ENCODE data around the gene YIF1B.
A peak's percentile ranks its signal among the peaks of the same experiment; 100 is the strongest.
"Not testable (repeated sequence)": the region's sequence is repeated elsewhere in the genome, so short reads cannot be mapped to it uniquely, and the experiment has no call there.

The YIF1B gene, protein sequence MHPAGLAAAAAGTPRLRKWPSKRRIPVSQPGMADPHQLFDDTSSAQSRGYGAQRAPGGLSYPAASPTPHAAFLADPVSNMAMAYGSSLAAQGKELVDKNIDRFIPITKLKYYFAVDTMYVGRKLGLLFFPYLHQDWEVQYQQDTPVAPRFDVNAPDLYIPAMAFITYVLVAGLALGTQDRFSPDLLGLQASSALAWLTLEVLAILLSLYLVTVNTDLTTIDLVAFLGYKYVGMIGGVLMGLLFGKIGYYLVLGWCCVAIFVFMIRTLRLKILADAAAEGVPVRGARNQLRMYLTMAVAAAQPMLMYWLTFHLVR
- 13.8 to 15.9 (median 14.7) reads per million in 3 donors for total RNA-seq

DNA sequence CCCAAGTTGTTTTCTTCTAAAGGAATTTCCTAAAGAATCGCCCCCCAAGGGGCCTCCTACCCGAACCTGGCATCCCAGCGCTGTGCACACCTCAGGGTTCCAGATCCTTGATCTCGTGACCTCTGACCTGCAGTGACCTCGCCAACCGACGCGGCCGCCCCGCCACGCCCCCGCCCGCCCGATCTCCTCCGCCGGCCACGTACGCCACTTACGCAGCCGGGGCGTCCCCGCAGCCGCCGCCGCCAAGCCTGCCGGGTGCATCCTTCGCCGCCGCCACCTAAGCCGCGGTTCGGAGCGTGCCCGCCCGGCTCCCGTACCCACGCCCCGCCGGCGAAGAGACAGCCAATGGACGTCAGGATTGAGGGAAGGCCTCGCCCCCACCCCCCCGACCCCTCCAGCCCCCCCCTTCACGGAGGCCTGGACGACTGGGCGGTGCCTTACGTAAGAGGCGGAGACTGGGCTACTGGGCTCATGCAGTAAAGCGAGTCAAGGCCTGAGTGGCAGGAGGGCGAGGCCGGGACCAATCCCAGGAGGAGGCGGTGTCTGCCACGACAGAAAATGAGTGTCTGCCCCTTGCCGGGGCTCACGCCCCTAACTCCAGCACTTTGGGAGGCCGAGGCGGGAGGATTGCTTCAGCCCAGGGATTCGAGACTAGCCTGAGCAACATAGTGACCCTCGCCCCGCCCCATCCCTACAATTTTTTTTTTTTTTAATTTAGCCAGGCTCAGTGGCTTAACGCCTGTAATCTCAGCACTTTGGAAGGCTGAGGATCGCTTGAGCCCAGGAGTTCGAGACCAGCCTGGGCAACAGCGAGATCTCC, at the start of gene YIF1B:
Gene YIF1B (minus strand): TSS at position 291 of the 820 bp plus-strand sequence. CDS start 30 bp downstream, at position 261.
- peak within 1 kb of the TSS; percentile 76 for H3K27ac ChIP-seq (ENCODE audit: insufficient read depth, low read length, poor library complexity, severe bottlenecking)
- peak within 1 kb of the TSS; percentile 52 for H3K4me3 ChIP-seq (ENCODE audit: insufficient read depth, low read depth, low read length, poor library complexity, severe bottlenecking)
- H3K4me1 ChIP-seq (ENCODE audit: control insufficient read depth, insufficient read depth, low read length, poor library complexity, severe bottlenecking) = peaks cover 36% of the 10 kb centered on the region
- no peaks in the 10 kb centered on the region for H3K36me3 ChIP-seq (ENCODE audit: control insufficient read depth, insufficient read depth, low read length)
- no peaks in the 10 kb centered on the region for H3K27me3 ChIP-seq (replicated peaks; ENCODE audit: control insufficient read depth, insufficient read depth, low read length, poor library complexity, severe bottlenecking)
- DNase-seq = peak; percentile 94 to 95 (median 94)
- H3K9me3 ChIP-seq (ENCODE audit: control insufficient read depth, low read length) = no peaks in the 10 kb centered on the region

DNA sequence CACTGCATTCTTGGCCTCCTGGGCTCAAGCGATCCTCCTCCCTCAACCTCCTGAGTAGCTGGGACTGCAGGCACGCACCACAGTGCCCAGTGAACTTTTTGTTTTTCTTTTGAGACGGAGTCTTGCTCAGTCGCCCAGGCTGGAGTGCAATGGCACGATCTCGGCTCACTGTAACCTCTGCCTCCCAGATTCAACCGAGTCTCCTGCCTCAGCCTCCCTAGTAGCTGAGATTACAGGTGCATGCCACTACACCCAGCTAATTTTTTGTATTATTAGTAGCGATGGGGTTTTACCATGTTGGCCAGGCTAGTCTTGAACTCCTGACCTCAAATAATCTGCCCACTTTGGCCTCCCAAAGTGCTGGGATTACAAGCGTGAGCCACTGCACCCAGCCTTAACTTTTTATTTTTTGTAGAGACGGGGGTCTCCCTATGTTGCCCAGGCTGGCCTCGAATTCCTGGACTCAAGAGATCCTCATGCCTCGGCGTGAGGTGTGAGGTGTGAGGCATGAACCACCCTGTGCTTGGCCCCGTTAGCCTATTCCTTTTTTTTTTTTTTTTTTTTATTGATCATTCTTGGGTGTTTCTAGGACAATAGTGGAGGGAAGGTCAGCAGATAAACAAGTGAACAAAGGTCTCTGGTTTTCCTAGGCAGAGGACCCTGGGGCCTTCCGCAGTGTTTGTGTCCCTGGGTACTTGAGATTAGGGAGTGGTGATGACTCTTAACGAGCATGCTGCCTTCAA, 47.4 kb upstream of the YIF1B start:
- peaks cover 15% of the 10 kb centered on the region for H3K4me1 ChIP-seq (ENCODE audit: control insufficient read depth, insufficient read depth, low read length, poor library complexity, severe bottlenecking)
- H3K27me3 ChIP-seq (replicated peaks; ENCODE audit: control insufficient read depth, insufficient read depth, low read length, poor library complexity, severe bottlenecking); H3K36me3 ChIP-seq (ENCODE audit: control insufficient read depth, insufficient read depth, low read length); DNase-seq; H3K9me3 ChIP-seq (ENCODE audit: control insufficient read depth, low read length); H3K27ac ChIP-seq (ENCODE audit: insufficient read depth, low read length, poor library complexity, severe bottlenecking): not testable (repeated sequence)
- peak overlapping the region; percentile 70 for H3K4me3 ChIP-seq (ENCODE audit: insufficient read depth, low read depth, low read length, poor library complexity, severe bottlenecking)

DNA sequence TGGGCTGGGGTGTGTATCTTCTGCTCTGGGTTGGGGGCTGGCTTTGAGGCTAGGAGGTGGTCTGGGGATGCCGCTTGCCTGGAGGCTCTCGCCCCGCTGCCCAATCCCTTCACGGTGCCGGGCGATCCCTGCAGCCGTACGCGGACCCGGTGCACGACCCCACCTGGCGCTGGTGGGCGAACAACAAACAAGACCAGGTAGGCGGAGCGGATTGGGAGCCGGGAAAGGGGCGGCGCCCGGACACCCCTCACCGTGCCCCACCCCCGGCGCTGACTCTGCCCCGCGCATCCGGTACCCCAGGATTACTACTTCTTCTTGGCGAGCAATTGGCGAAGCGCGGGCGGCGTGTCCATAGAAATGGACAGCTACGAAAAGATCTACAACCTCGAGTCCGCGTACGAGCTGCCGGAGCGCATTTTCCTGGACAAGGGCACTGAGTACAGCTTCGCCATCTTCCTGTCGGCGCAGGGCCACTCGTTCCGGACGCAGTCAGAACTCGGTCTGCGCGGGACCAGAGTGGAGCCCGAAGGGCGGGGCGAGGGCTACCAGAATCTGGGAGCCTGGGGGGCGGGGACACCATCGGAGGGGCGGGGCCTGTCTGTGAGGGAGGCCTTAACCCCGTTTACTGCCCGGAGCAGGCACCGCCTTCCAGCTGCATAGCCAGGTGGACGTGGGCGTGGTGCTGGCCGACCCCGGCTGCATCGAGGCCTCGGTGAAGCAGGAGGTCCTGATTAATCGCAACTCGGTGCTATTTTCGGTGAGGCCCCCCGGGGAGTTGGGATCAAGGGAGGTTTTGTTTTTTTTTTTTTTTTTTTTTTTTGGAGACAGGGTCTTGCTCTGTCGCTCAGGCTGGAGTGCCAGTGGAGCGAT, 46.6 kb upstream of the YIF1B start:
- H3K4me1 ChIP-seq (ENCODE audit: control insufficient read depth, insufficient read depth, low read length, poor library complexity, severe bottlenecking) = peaks cover 15% of the 10 kb centered on the region
- H3K9me3 ChIP-seq (ENCODE audit: control insufficient read depth, low read length) = no peaks in the 10 kb centered on the region
- no peaks in the 10 kb centered on the region for H3K36me3 ChIP-seq (ENCODE audit: control insufficient read depth, insufficient read depth, low read length)
- peak; percentile 54 to 71 (median 54) for DNase-seq
- no peaks in the 10 kb centered on the region for H3K27me3 ChIP-seq (replicated peaks; ENCODE audit: control insufficient read depth, insufficient read depth, low read length, poor library complexity, severe bottlenecking)
- H3K27ac ChIP-seq (ENCODE audit: insufficient read depth, low read length, poor library complexity, severe bottlenecking) = no peak overlapping the region
- H3K4me3 ChIP-seq (ENCODE audit: insufficient read depth, low read depth, low read length, poor library complexity, severe bottlenecking) = peak overlapping the region; percentile 70

DNA sequence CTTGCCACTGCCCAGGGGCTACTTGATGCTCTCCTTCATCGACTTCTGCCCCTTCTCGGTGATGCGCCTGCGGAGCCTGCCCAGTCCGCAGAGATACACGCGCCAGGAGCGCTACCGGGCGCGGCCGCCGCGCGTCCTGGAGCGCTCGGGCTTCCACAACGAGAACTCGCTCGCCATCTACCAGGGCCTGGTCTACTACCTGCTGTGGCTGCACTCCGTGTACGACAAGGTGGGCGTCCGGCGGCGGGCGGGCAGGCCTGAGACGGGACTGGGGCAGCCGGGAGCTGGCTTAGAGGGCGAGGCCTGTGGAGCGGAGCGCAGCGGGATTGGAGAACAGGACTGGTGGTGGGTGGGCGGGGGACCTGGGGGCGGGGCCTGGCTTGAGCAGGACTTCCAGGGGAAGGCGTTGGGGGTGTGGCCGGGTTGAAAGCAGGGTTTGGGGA, 45.9 kb upstream of the YIF1B start:
- no peaks in the 10 kb centered on the region for H3K9me3 ChIP-seq (ENCODE audit: control insufficient read depth, low read length)
- H3K36me3 ChIP-seq (ENCODE audit: control insufficient read depth, insufficient read depth, low read length) = no peaks in the 10 kb centered on the region
- H3K4me3 ChIP-seq (ENCODE audit: insufficient read depth, low read depth, low read length, poor library complexity, severe bottlenecking) = peak overlapping the region; percentile 70
- H3K27ac ChIP-seq (ENCODE audit: insufficient read depth, low read length, poor library complexity, severe bottlenecking) = no peak overlapping the region
- peak; percentile 42 to 54 (median 45) for DNase-seq
- no peaks in the 10 kb centered on the region for H3K27me3 ChIP-seq (replicated peaks; ENCODE audit: control insufficient read depth, insufficient read depth, low read length, poor library complexity, severe bottlenecking)
- peaks cover 15% of the 10 kb centered on the region for H3K4me1 ChIP-seq (ENCODE audit: control insufficient read depth, insufficient read depth, low read length, poor library complexity, severe bottlenecking)

DNA sequence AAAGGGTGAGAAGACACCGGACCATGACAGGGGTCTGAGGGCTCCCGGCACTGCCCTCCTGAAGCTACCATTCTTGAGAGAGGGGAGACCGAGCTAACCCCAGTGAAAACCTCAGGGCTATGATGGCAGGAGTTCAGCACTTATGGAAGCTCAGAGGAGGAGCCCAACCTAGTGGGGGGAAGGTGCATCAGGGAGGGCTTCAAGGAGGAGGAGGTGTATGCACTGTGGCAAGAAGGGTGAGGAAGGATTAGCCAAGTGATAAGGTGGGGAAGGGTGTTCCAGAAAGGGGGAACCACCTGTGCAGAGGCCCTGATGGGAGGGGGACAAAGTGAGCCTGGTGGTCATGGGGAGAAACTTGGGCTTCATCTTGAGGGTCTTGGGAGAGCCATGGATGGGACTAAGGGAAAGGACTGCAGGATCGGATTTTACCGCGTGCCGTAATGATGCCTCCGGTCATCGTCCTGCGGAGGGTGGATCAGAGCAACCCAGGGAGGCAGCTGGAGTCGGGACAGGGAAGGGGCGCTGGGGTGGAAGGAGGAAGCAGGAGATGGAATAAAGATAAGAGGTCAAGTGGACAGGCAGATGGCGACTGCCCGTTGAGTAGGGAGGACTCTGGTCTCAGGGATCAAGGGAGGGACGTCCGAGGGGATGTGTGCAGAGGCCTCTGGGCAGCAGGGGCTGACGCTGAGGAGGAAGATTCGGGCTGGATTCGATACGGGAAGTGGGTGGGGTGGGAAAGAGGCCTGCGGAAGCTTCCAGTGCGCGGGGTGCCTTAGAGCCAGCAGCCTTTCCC, 45.3 kb upstream of the YIF1B start:
- H3K9me3 ChIP-seq (ENCODE audit: control insufficient read depth, low read length) = no peaks in the 10 kb centered on the region
- peak overlapping the region; percentile 70 for H3K4me3 ChIP-seq (ENCODE audit: insufficient read depth, low read depth, low read length, poor library complexity, severe bottlenecking)
- H3K36me3 ChIP-seq (ENCODE audit: control insufficient read depth, insufficient read depth, low read length) = no peaks in the 10 kb centered on the region
- DNase-seq = no peak
- no peak overlapping the region for H3K27ac ChIP-seq (ENCODE audit: insufficient read depth, low read length, poor library complexity, severe bottlenecking)
- peaks cover 15% of the 10 kb centered on the region for H3K4me1 ChIP-seq (ENCODE audit: control insufficient read depth, insufficient read depth, low read length, poor library complexity, severe bottlenecking)
- no peaks in the 10 kb centered on the region for H3K27me3 ChIP-seq (replicated peaks; ENCODE audit: control insufficient read depth, insufficient read depth, low read length, poor library complexity, severe bottlenecking)

DNA sequence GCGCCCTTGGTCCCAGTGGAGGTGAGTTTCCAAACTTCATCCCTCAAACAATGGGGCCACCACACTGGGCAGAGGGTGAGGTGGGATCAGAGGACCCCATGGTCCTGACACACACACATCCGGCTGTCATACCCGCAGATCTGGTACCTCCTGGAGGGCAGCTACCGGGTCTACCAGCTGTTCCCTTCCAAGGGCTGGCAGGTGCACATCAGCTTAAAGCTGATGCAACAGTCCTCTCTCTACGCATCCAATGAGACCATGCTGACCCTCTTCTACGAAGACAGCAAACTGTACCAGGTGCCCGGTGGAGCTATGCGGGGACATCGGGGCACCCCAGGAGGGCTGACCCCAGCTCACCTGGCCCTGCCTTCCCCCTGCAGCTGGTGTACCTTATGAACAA, 44.6 kb upstream of the YIF1B start:
- Histone ChIP-seq H3K27me3 (replicated peaks; ENCODE audit: control insufficient read depth, insufficient read depth, low read length, poor library complexity, severe bottlenecking) (no peaks in the 10 kb centered on the region), H3K9me3 (ENCODE audit: control insufficient read depth, low read length) (no peaks in the 10 kb centered on the region), H3K4me3 (ENCODE audit: insufficient read depth, low read depth, low read length, poor library complexity, severe bottlenecking) (no peak overlapping the region), H3K27ac (ENCODE audit: insufficient read depth, low read length, poor library complexity, severe bottlenecking) (no peak overlapping the region), H3K36me3 (ENCODE audit: control insufficient read depth, insufficient read depth, low read length) (no peaks in the 10 kb centered on the region), H3K4me1 (ENCODE audit: control insufficient read depth, insufficient read depth, low read length, poor library complexity, severe bottlenecking) (peaks cover 15% of the 10 kb centered on the region)
- no peak for DNase-seq

DNA sequence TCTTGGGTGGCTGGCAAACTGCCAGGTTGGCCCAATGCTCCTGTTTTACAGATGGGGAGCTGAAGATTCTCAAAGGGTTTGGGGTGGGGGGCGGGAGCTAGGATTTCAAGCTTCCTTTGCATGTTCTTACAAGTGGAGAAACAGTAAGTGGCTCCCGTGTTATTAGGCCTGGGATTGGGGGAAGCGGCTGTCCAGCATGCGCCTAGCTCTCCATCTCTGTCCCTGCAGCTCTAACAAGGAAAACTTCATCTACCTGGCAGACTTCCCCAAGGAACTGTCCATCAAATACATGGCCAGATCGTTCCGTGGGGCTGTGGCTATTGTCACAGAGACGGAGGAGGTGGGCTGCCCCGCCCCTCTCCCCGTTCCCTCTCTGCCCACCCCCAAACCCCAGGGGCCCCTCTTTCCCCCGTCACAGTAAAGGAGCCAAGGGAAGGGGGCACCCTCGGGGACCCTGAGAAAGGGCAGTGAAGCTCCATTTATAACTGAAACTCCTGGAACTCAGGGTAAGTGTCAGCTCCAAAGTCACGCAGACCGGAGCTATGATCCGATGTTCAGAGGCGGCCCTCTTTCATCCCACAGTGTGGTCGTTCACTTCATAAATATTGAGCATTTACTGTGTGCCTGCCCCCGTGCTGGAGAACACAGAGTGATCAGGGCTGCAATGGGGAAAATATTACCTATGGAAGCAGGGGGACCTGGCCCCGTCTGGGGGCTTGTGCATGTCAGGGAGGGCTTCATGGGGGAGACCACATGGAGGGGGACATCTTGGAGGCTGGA, 43.7 kb upstream of the YIF1B start:
- Histone ChIP-seq H3K27ac (ENCODE audit: insufficient read depth, low read length, poor library complexity, severe bottlenecking) (no peak overlapping the region), H3K4me3 (ENCODE audit: insufficient read depth, low read depth, low read length, poor library complexity, severe bottlenecking) (no peak overlapping the region), H3K4me1 (ENCODE audit: control insufficient read depth, insufficient read depth, low read length, poor library complexity, severe bottlenecking) (peaks cover 15% of the 10 kb centered on the region), H3K36me3 (ENCODE audit: control insufficient read depth, insufficient read depth, low read length) (no peaks in the 10 kb centered on the region), H3K9me3 (ENCODE audit: control insufficient read depth, low read length) (no peaks in the 10 kb centered on the region), H3K27me3 (replicated peaks; ENCODE audit: control insufficient read depth, insufficient read depth, low read length, poor library complexity, severe bottlenecking) (no peaks in the 10 kb centered on the region)
- DNase-seq = no peak

DNA sequence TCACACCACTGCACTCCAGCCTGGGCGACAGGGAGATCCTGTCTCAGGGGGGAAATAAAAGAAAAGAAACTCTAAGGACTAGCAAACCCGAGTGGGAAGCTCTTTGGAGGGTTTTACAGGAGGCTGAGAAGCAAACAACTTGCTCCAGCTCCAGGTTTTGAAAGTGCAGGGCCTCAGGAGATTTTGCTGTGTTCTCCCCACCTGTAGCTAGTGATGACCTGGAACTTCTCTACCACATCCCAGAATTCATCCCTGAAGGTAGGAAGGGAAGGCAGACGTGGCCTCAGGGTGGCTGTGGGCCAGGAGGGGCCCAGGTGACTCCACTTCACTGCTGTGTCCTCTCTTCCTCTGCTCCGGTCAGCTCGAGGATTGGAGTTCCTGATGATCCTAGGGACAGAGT, 42.3 kb upstream of the YIF1B start:
- no peaks in the 10 kb centered on the region for H3K27me3 ChIP-seq (replicated peaks; ENCODE audit: control insufficient read depth, insufficient read depth, low read length, poor library complexity, severe bottlenecking)

More for the DNA sequence above, 42.3 kb upstream of the YIF1B start:
- Histone ChIP-seq H3K4me3 (ENCODE audit: insufficient read depth, low read depth, low read length, poor library complexity, severe bottlenecking) (no peak overlapping the region), H3K27ac (ENCODE audit: insufficient read depth, low read length, poor library complexity, severe bottlenecking) (no peak overlapping the region), H3K36me3 (ENCODE audit: control insufficient read depth, insufficient read depth, low read length) (no peaks in the 10 kb centered on the region), H3K4me1 (ENCODE audit: control insufficient read depth, insufficient read depth, low read length, poor library complexity, severe bottlenecking) (peaks cover 14% of the 10 kb centered on the region), H3K9me3 (ENCODE audit: control insufficient read depth, low read length) (no peaks in the 10 kb centered on the region)
- no peak for DNase-seq
